B cell (primary cell): Measurements from ENCODE around the gene TMEM30A.

Experiments used
- CTCF ChIP-seq: fragments of 200-600 bp; IDR thresholded peaks from one replicate; pipeline ENCODE4 v1.8.0; 2022; ENCODE audit warnings: antibody characterized with exemption, mild to moderate bottlenecking
- EZH2 ChIP-seq: IDR thresholded peaks from 2 replicates; pipeline ENCODE4 v1.6.1; 2012; ENCODE audit warnings: borderline replicate concordance, low read depth, mild to moderate bottlenecking, moderate library complexity, low read length; ENCODE audit not compliant: insufficient read depth, poor library complexity, severe bottlenecking

GRCh38 chr6:75246386-75246785 is 38.2 kb downstream of the TMEM30A start:
- TF ChIP-seq CTCF, result no peak
- no peak for TF ChIP-seq EZH2
